GM23248 (cell line): Measurements from ENCODE around the gene IRF4. TPM values are rescaled to one million over a fixed set of nuclear protein-coding genes. Genes with fewer than 3 reads are reported as not detected.

ENCODE experiments used
- DNase-seq: peaks from one replicate; pipeline ENCODE4 v3.0.0-alpha.2; 2015
- H2AFZ ChIP-seq: fragments of 200-600 bp; sonication (generic); 2 replicates; pipeline ENCODE4 v1.6.1; 2016; ENCODE audit warnings: antibody characterized with exemption
- H3F3A ChIP-seq: fragments of 200-600 bp; sonication (generic); 2 replicates; pipeline ENCODE4 v1.6.1; 2016; ENCODE audit warnings: mild to moderate bottlenecking, antibody characterized with exemption, mixed run types; ENCODE audit not compliant: insufficient read depth
- H3K27ac ChIP-seq: fragments of 200-600 bp; sonication (generic); 2 replicates; pipeline ENCODE4 v1.5.1; 2016; ENCODE audit warnings: mild to moderate bottlenecking
- H3K27me3 ChIP-seq: fragments of 200-600 bp; sonication (generic); replicated peaks from 2 replicates; pipeline ENCODE4 v1.6.1; 2016; ENCODE audit warnings: mild to moderate bottlenecking; ENCODE audit not compliant: insufficient read depth
- H3K36me3 ChIP-seq: fragments of 200-600 bp; sonication (generic); 2 replicates; pipeline ENCODE4 v1.6.1; 2016; ENCODE audit warnings: low read depth, mild to moderate bottlenecking
- H3K4me1 ChIP-seq: fragments of 200-600 bp; sonication (generic); 2 replicates; pipeline ENCODE4 v1.6.1; 2016; ENCODE audit warnings: mild to moderate bottlenecking; ENCODE audit not compliant: insufficient read depth
- H3K4me2 ChIP-seq: fragments of 200-600 bp; sonication (generic); one replicate; pipeline ENCODE4 v1.6.1; 2016; ENCODE audit warnings: mild to moderate bottlenecking; ENCODE audit not compliant: unreplicated experiment
- H3K4me3 ChIP-seq: fragments of 200-600 bp; sonication (generic); 2 replicates; pipeline ENCODE4 v1.5.1; 2016; ENCODE audit warnings: mild to moderate bottlenecking
- H3K79me2 ChIP-seq: fragments of 200-600 bp; sonication (generic); 2 replicates; pipeline ENCODE4 v1.6.1; 2016; ENCODE audit warnings: mild to moderate bottlenecking; ENCODE audit not compliant: insufficient read depth
- H3K9ac ChIP-seq: fragments of 200-600 bp; sonication (generic); 2 replicates; pipeline ENCODE4 v1.6.1; 2016; ENCODE audit warnings: mild to moderate bottlenecking
- H3K9me2 ChIP-seq: fragments of 200-600 bp; sonication (generic); 2 replicates; pipeline ENCODE4 v1.6.1; 2016; ENCODE audit warnings: mixed run types, mild to moderate bottlenecking, moderate library complexity; ENCODE audit not compliant: insufficient read depth
- H3K9me3 ChIP-seq: fragments of 200-600 bp; sonication (generic); one replicate; pipeline ENCODE4 v1.6.1; 2017; ENCODE audit warnings: low read depth
- H4K20me1 ChIP-seq: fragments of 200-600 bp; sonication (generic); 2 replicates; pipeline ENCODE4 v1.6.0; 2016; ENCODE audit not compliant: insufficient read depth
- EZH2 ChIP-seq: fragments of 200-600 bp; sonication (generic); IDR thresholded peaks from 2 replicates; pipeline ENCODE4 v1.6.1; 2018; ENCODE audit warnings: antibody characterized with exemption, mild to moderate bottlenecking; ENCODE audit not compliant: insufficient read depth, poor library complexity, severe bottlenecking
- EZH2phosphoT487 ChIP-seq: fragments of 200-600 bp; sonication (generic); IDR thresholded peaks from 2 replicates; pipeline ENCODE4 v1.6.1; 2018; ENCODE audit warnings: antibody characterized with exemption, moderate library complexity, mild to moderate bottlenecking, low read depth; ENCODE audit not compliant: insufficient read depth
- WGBS, 2 experiments: methylation state at CpG; one replicate each; pipeline ENCODE4 v1.1.6; 2015 to 2017; ENCODE audit warnings: low lambda C conversion rate in 2 of 2, low coverage in 1 of 2; ENCODE audit errors: missing lambda C conversion rate in 2 of 2; 5-methylcytosine and 5-hydroxymethylcytosine counted together
- in situ Hi-C: fragments of 300-500 bp; cut with MboI; formaldehyde crosslinking; loops from 2 replicates; pipeline ENCODE4 v1.15.0; 2020
- polyA plus RNA-seq: library from polyadenylated mRNA; unstranded; fragments of >200 nt; fragmentation: Nextera tagmentation; extraction: Ambion mirVana; gene quantifications from 2 replicates; pipeline ENCODE4 v1.2.1, GENCODE V29; 2016
- total RNA-seq: library from RNA; depleted of rRNA; stranded (reverse); fragments of >200 nt; shearing (Covaris generic); gene quantifications from 2 replicates; pipeline ENCODE4 v1.2.3, GENCODE V29; 2014

The IRF4 gene
- total and polyA plus RNA-seq, 2 experiments from 2014 or later: 0.23 TPM; not detected in 1

DNA sequence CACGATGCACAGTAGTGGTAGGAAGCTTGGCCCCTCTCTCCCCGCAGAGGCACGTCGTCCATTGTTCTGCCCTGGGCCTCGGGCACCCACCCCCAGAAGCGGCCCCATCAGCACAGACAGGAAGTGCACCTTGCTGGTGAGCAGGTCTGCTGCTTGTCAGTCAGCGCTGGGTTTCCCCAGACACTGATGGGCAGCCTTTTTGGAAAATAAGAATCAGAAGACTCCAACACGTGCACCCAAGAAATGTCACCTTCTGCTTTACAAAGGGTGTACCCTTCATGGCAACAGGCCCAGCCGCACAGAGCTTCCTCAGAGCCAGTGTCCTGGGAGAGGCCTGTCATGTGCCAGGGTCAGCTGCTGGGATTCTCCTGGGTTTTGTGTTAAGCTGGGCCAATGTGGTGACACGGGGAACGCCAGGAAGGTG, 34.7 kb upstream of the IRF4 start:
- Histone ChIP-seq H3K9me3 (no peaks in the 10 kb centered on the region), H3K9me2 (no peaks in the 10 kb centered on the region), H3F3A (no peaks in the 10 kb centered on the region), H3K4me2 (no peak overlapping the region), H3K27me3 (no peaks in the 10 kb centered on the region), H2AFZ (no peak overlapping the region), H3K4me1 (no peaks in the 10 kb centered on the region), H3K79me2 (no peaks in the 10 kb centered on the region), H3K9ac (no peak overlapping the region), H3K36me3 (no peaks in the 10 kb centered on the region), H4K20me1 (no peaks in the 10 kb centered on the region), H3K27ac (no peak overlapping the region), H3K4me3 (no peak overlapping the region)
- DNase-seq: no peak
- in situ Hi-C loops: no loop called here
- 46 to 50% methylated on average over 11 of the region's 11 CpGs for WGBS, 2 experiments
- no peak for TF ChIP-seq EZH2phosphoT487
- no peak for TF ChIP-seq EZH2

DNA sequence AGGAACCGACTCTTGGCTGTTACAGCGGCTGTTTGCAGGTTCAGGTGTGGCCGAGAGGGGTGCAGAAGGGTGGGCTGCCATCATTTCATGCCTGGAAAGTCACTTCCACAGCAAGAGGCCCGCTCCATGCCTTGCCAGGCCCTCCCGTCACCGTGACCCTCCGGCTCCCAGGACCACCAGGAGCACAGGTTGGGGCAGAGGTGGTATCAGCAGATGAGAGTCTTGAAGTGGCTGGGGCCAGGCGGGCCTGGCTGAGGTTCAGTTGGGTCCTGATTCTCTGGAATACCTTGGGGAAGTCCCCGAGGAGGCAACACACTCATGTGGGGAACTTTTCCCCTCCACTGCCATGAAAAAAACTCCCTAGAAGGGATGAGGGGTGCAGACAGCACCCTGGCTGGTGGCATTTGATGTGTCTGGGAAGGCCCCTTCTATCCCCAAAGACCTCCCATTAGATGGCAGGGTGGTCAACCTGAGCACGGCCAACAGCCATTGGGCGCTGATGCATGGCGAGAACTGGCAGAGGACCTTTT, 34.2 kb upstream of the IRF4 start:
- TF ChIP-seq EZH2: no peak
- no peak for TF ChIP-seq EZH2phosphoT487

DNA sequence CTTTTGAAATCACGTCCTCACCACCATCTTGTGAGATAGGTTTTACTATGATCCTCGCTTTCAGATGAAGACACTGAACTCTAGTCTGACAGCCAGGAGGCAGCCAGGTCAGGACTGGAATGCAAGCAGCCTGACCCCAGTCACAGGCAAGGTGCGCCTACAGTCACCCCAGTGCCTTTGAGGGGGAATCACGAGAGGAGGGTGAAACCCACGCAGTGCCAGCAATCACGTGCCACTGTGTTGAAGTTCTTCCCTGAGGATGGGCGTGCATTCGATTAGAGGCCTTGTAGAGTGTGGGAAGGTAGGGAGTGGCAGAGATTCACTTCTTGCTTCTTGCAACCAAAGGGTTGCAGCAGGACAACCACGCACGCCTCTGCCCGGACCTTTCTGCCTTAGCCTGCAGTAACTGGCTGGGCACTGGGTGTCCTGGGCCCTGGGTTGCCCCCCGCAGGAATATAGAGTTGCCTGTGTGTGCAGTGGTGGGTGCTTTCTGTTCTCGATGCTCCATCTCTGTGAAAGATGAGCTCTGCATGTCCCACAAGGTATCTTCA, 33.7 kb upstream of the IRF4 start:
- Histone ChIP-seq H3K27me3 (no peaks in the 10 kb centered on the region), H3K36me3 (no peaks in the 10 kb centered on the region), H3K27ac (no peak overlapping the region), H3F3A (no peaks in the 10 kb centered on the region), H3K9ac (no peak overlapping the region), H2AFZ (no peak overlapping the region), H3K4me2 (no peak overlapping the region), H3K4me1 (no peaks in the 10 kb centered on the region), H3K79me2 (no peaks in the 10 kb centered on the region), H3K4me3 (no peak overlapping the region), H3K9me3 (no peaks in the 10 kb centered on the region), H4K20me1 (no peaks in the 10 kb centered on the region), H3K9me2 (no peaks in the 10 kb centered on the region)
- TF ChIP-seq EZH2phosphoT487: no peak
- TF ChIP-seq EZH2: no peak
- WGBS, 2 experiments: 56 to 66% methylated on average over 13 of the region's 13 CpGs
- in situ Hi-C loops: no loop called here
- DNase-seq: no peak

More for the DNA sequence above, 34.2 kb upstream of the IRF4 start:
- H4K20me1 ChIP-seq: no peaks in the 10 kb centered on the region
- H3K9me3 ChIP-seq: no peaks in the 10 kb centered on the region
- H3K4me1 ChIP-seq: no peaks in the 10 kb centered on the region
- H3K4me2 ChIP-seq: no peak overlapping the region
- no peaks in the 10 kb centered on the region for H3K9me2 ChIP-seq
- DNase-seq: no peak
- H3F3A ChIP-seq: no peaks in the 10 kb centered on the region
- no peak overlapping the region for H3K9ac ChIP-seq
- H3K27ac ChIP-seq: no peak overlapping the region
- H2AFZ ChIP-seq: no peak overlapping the region
- no peaks in the 10 kb centered on the region for H3K27me3 ChIP-seq
- no peaks in the 10 kb centered on the region for H3K79me2 ChIP-seq
- WGBS, 2 experiments: 68 to 69% methylated on average over 12 of the region's 12 CpGs
- in situ Hi-C loops: no loop called here
- H3K36me3 ChIP-seq: no peaks in the 10 kb centered on the region
- H3K4me3 ChIP-seq: no peak overlapping the region

DNA sequence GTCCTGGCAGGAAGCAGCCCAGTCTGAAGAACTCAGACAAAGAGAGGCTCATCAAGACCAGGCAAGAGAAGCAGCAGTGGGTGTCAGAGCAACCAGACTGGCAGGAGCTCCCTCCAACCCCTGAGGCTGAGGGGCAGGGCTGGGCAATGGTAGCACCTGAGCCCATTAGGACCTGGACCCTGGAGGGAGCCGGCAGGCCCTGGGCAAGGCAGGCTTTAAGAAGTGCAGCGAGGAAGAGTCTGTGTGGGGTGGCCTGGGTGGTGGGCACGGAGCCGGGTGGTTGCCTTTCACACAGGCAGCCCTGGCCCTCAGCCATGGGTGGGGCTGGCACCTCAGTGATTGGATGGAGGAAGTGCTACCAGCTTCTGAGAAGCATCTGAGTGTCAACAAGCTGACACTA, 33.1 kb upstream of the IRF4 start:
- Histone ChIP-seq H3K4me3 (no peak overlapping the region), H3K4me2 (no peak overlapping the region), H3K27ac (no peak overlapping the region), H3K36me3 (no peaks in the 10 kb centered on the region), H3K9me3 (no peaks in the 10 kb centered on the region), H3K9me2 (no peaks in the 10 kb centered on the region), H2AFZ (no peak overlapping the region), H3F3A (no peaks in the 10 kb centered on the region), H4K20me1 (no peaks in the 10 kb centered on the region), H3K79me2 (no peaks in the 10 kb centered on the region), H3K9ac (no peak overlapping the region), H3K27me3 (no peaks in the 10 kb centered on the region), H3K4me1 (no peaks in the 10 kb centered on the region)
- TF ChIP-seq EZH2 (no peak), EZH2phosphoT487 (no peak)
- in situ Hi-C loops: no loop called here
- no peak for DNase-seq
- WGBS, 2 experiments: 42 to 47% methylated on average over 4 of the region's 4 CpGs

DNA sequence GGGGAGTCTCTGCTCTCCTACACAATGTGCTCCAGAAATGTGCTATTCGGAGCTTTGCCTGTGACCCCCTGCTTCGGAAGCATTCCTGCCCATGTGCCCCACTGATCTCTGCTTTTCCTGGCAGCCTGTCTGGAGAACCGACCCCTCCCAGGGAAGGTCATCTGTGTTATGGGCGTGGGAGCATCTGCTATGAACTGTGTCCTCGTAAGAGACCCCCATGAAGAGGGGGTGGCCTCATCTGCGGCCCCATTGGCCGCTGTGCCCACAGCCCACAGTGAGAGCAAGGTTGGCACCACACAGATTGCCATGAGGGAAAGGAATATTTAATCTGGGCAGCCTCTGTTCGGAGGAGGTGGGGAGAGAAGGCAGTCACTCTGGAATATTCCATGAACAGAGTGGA, 32.7 kb upstream of the IRF4 start:
- Histone ChIP-seq H3F3A (no peaks in the 10 kb centered on the region), H3K9me3 (no peaks in the 10 kb centered on the region), H3K4me1 (no peaks in the 10 kb centered on the region), H3K36me3 (no peaks in the 10 kb centered on the region), H3K4me2 (no peak overlapping the region), H3K9me2 (no peaks in the 10 kb centered on the region), H3K79me2 (no peaks in the 10 kb centered on the region), H3K4me3 (no peak overlapping the region), H3K27ac (no peak overlapping the region), H3K27me3 (no peaks in the 10 kb centered on the region), H3K9ac (no peak overlapping the region), H2AFZ (no peak overlapping the region), H4K20me1 (no peaks in the 10 kb centered on the region)
- no peak for TF ChIP-seq EZH2phosphoT487
- TF ChIP-seq EZH2: no peak
- DNase-seq: no peak
- WGBS, 2 experiments: 47 to 50% methylated on average over 8 of the region's 8 CpGs
- in situ Hi-C loops: no loop called here
